Measurements from ENCODE around the gene VSTM2B. TPM values are rescaled to one million over a fixed set of nuclear protein-coding genes. Genes with fewer than 3 reads are reported as not detected.

Gene VSTM2B
- total RNA-seq, 1 donor from 2014 or later = not detected

GRCh38 chr19:29495901-29496441, 29.8 kb upstream of the VSTM2B start:
- peak; percentile 72 for DNase-seq (ENCODE audit: low spot score)

- peak; percentile 33 for DNase-seq (ENCODE audit: low spot score)
Measured at GRCh38 chr19:29497241-29497640, 28.6 kb upstream of the VSTM2B start.

- peak; percentile 73 for DNase-seq (ENCODE audit: low spot score)
Measured at GRCh38 chr19:29497686-29498436, 27.9 kb upstream of the VSTM2B start.

GRCh38 chr19:29499261-29499920, 26.4 kb upstream of the VSTM2B start:
- no peak for DNase-seq (ENCODE audit: low spot score)

GRCh38 chr19:29499921-29500590, 25.7 kb upstream of the VSTM2B start:
- DNase-seq (ENCODE audit: low spot score) = no peak

DNA sequence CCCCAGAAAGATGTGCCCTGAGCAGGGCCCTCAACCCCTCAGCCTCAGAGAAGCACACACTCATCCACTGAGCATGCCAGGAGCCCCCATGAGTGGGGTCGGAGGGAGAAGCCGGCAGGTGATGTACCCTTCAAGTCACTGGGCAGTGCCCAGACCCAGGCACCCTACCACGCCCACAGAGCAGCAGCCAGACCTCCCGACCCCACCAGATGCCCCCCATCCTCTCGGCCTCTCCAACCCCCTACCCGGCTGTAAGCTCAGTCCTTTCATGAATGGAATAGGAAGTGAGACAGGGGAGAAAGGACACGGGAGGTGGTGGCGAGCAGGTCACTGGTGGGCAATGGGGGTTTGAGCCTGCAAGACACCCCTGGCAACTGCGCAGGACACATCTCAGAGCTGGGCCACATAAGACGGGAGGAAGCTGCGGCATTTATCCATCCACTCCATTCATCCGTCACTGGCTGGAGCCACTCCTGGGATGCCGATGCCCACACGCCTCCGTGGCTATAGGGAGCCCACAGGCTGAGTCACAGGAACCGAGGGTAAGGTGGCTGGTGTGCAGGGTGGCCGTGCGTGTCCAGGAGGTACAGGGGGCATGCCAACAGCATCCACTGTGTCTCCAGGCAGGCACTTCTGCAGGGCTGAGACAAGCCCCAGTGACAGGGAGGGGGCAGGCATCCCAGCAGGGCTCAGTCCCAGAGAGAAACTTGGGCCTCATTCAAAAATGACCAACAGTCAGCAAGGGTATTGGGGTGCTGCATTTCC, 23.8 kb upstream of the VSTM2B start:
- no peak for DNase-seq (ENCODE audit: low spot score)

- DNase-seq (ENCODE audit: low spot score) = no peak
Measured at GRCh38 chr19:29502581-29502850, 23.3 kb upstream of the VSTM2B start.

- no peak for DNase-seq (ENCODE audit: low spot score)
Measured at GRCh38 chr19:29503140-29503758, 22.5 kb upstream of the VSTM2B start.

- DNase-seq (ENCODE audit: low spot score) = no peak
Measured at GRCh38 chr19:29503785-29504184, 22.0 kb upstream of the VSTM2B start.

DNA sequence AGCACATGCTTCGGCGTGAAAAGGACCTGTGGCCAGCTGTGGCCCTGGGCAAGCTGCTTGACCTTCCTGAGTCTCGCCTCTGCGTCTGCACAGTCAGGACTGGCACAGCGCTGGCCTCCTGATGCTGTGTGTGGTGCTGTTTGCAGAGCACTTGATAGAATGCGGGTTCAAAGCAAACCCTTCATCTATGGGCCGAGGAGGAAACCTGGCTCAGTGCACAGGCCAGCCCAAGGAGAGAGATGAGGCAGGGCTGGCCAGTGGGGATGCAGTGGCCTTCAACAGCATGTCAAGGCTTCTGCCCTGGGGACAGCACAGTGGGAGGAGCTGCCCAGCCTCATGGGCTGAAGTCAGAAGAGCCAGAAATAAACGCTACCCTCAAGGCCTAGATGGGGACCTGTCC, 21.3 kb upstream of the VSTM2B start:
- DNase-seq (ENCODE audit: low spot score) = no peak

GRCh38 chr19:29505097-29505824, 20.5 kb upstream of the VSTM2B start:
- DNase-seq (ENCODE audit: low spot score) = no peak

DNA sequence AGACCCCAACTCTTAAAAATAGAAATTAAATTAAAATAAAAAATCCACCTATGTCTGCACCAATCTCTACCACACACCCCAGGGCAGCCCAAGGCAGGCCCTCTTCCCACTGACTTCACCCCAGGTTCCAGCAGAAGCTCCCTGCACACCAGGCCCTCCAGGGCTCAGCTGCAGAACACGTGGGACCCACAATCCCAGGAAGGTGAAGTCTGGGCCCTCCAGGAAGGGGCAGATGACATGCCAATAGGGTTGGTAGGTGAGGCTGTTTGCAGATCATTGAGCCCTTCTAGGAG, 19.2 kb upstream of the VSTM2B start:
- no peak for DNase-seq (ENCODE audit: low spot score)

- no peak for DNase-seq (ENCODE audit: low spot score)
Measured at GRCh38 chr19:29507081-29507860, 18.5 kb upstream of the VSTM2B start.

GRCh38 chr19:29508181-29508580, 17.6 kb upstream of the VSTM2B start:
- no peak for DNase-seq (ENCODE audit: low spot score)

GRCh38 chr19:29509456-29509855, 16.3 kb upstream of the VSTM2B start:
- no peak for DNase-seq (ENCODE audit: low spot score)

GRCh38 chr19:29510701-29511265, 15.0 kb upstream of the VSTM2B start:
- DNase-seq (ENCODE audit: low spot score) = no peak

GRCh38 chr19:29511768-29512167, 14.0 kb upstream of the VSTM2B start:
- DNase-seq (ENCODE audit: low spot score) = no peak

GRCh38 chr19:29512748-29513147, 13.0 kb upstream of the VSTM2B start:
- DNase-seq (ENCODE audit: low spot score) = no peak

GRCh38 chr19:29514525-29515232, 11.1 kb upstream of the VSTM2B start:
- DNase-seq (ENCODE audit: low spot score) = no peak
